Breast epithelium (tissue), 4 donors: ENCODE results near the gene SLC17A3. TPM values are rescaled to one million over a fixed set of nuclear protein-coding genes. Genes with fewer than 3 reads are reported as not detected.

Experiments
- DNase-seq, 2 donors: peaks; one replicate each; pipeline ENCODE4 v3.0.0-alpha.2; 2019; ENCODE audit warnings: low spot score in 2 of 2
- H3K27ac ChIP-seq, 2 donors: fragments of 200-600 bp; sonication (generic) in 1 of 2; one replicate each; pipeline ENCODE4 v1.5.1; 2016 to 2019; ENCODE audit warnings: mild to moderate bottlenecking in 1 of 2
- H3K27me3 ChIP-seq, 2 donors: fragments of 200-600 bp; sonication (generic) in 1 of 2; one replicate each; pipeline versions ENCODE4 v1.5.1 to v1.6.0; 2017 to 2019; ENCODE audit warnings: control low read depth in 1 of 2, mild to moderate bottlenecking in 1 of 2
- H3K36me3 ChIP-seq: fragments of 200-600 bp; one replicate; pipeline ENCODE4 v1.5.1; 2019
- H3K4me1 ChIP-seq, 2 donors: fragments of 200-600 bp; sonication (generic); one replicate each; pipeline ENCODE4 v1.5.1; 2016 to 2019; ENCODE audit warnings: control low read depth in 1 of 2
- H3K4me3 ChIP-seq, 3 donors: fragments of 200-600 bp; sonication (generic); 1 replicate in 2 of 3; 2 replicates in 1 of 3; pipeline ENCODE4 v1.5.1; 2016 to 2019; ENCODE audit warnings: mild to moderate bottlenecking in 3 of 3, moderate library complexity in 2 of 3
- H3K9me3 ChIP-seq, 2 donors: fragments of 200-600 bp; sonication (generic) in 1 of 2; one replicate each; pipeline ENCODE4 v1.5.1; 2016 to 2019; ENCODE audit warnings: control low read depth in 1 of 2
- POLR2A ChIP-seq: fragments of 450-650 bp; IDR thresholded peaks from one replicate; pipeline ENCODE4 v1.6.1; 2016; ENCODE audit warnings: antibody characterized with exemption, mild to moderate bottlenecking, moderate library complexity
- POLR2AphosphoS5 ChIP-seq, 3 donors: sonication (generic); formaldehyde crosslinking; IDR thresholded peaks; one replicate each; pipeline ENCODE4 v1.6.1; 2017; ENCODE audit warnings: antibody characterized with exemption in 3 of 3
- intact Hi-C: fragments of 100-400 bp; cut with DNase I; formaldehyde crosslinking; loops from one replicate; pipeline ENCODE4 v1.15.1; 2023; ENCODE audit warnings: low total_unique reads
- total RNA-seq, 3 donors: library from RNA; depleted of rRNA; stranded (reverse); fragments of >200 nt; gene quantifications; one replicate each; pipeline ENCODE4 v1.1.0, GENCODE V29; 2016
- TF ChIP-seq, protein P1 (sequence below), 3 donors: fragments of 450-650 bp; IDR thresholded peaks; one replicate each; pipeline ENCODE4 v1.5.1; 2016 to 2017; ENCODE audit warnings: antibody characterized with exemption in 3 of 3, mild to moderate bottlenecking in 3 of 3, moderate library complexity in 3 of 3

SLC17A3 gene
- total RNA-seq, 3 donors from 2014 or later, result not detected

DNA sequence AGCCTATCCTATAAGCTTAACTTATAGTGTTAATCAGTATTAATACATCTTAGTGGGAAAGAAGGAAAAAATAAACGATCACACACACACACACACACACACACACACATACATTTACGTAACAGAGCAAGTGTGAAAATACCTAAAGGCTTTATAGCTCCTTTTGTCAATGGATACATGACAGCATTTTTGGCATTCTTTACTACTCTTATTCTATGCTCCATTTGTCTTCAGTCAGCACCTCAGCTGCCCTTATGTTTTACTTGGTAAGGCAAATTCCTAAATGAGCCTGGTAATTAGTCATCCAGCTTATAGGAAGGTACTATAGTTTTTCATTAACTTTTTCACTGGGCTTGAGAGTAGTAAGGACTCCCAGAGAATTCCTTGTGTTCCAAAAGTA is 25.1 kb upstream of the SLC17A3 start:
- Histone ChIP-seq H3K27me3 (no peaks in the 10 kb centered on the region), H3K4me3 (no peak overlapping the region), H3K4me1 (no peaks in the 10 kb centered on the region), H3K27ac (no peak overlapping the region), H3K36me3 (no peaks in the 10 kb centered on the region), H3K9me3 (no peaks in the 10 kb centered on the region)
- intact Hi-C loops, result no loop called here
- TF ChIP-seq, protein P1, sequence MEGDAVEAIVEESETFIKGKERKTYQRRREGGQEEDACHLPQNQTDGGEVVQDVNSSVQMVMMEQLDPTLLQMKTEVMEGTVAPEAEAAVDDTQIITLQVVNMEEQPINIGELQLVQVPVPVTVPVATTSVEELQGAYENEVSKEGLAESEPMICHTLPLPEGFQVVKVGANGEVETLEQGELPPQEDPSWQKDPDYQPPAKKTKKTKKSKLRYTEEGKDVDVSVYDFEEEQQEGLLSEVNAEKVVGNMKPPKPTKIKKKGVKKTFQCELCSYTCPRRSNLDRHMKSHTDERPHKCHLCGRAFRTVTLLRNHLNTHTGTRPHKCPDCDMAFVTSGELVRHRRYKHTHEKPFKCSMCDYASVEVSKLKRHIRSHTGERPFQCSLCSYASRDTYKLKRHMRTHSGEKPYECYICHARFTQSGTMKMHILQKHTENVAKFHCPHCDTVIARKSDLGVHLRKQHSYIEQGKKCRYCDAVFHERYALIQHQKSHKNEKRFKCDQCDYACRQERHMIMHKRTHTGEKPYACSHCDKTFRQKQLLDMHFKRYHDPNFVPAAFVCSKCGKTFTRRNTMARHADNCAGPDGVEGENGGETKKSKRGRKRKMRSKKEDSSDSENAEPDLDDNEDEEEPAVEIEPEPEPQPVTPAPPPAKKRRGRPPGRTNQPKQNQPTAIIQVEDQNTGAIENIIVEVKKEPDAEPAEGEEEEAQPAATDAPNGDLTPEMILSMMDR (IDR thresholded peaks at IDR 0.05), result no peak
- TF ChIP-seq POLR2A, result no peak
- TF ChIP-seq POLR2AphosphoS5 (IDR thresholded peaks at IDR 0.05), result no peak
- DNase-seq, result no peak

DNA sequence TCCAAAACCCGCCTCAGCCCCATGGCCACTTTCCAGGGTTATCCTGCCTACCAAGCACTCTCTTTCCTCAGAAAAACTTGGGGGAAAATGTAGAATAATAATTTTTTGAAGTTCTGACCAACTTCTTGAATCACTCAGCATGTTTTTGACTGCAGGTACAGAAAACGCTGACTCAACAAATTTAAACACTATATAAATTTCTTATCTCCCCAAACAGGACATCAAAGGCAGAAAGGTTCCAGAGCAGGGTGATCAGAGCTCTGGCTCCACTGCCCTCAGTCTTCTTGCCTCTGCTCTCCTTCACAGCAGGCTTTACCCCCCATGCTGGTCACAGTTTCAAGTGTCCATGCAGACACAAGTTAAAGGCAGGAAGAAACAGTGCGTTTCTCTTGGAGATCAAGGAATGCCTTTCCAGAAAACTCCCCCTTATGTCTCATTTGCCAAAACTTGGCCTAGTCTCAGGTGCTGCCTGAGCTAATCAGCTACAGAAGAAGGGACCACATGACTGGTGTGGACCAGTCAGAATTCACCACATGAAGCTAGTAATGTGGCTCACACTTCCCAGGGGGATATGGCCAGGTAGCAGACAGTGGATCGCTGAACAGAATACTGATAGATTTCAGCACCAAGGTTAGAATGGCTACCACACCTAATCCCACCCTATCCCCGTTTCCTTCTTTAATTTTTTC is 24.4 kb upstream of the SLC17A3 start:
- Histone ChIP-seq H3K27ac (no peak overlapping the region), H3K9me3 (no peaks in the 10 kb centered on the region), H3K4me3 (no peak overlapping the region), H3K27me3 (no peaks in the 10 kb centered on the region), H3K36me3 (no peaks in the 10 kb centered on the region), H3K4me1 (no peaks in the 10 kb centered on the region)
- TF ChIP-seq, protein P1 (IDR thresholded peaks at IDR 0.05), result no peak
- TF ChIP-seq POLR2A (no peak), POLR2AphosphoS5 (IDR thresholded peaks at IDR 0.05) (no peak)
- DNase-seq, result no peak
- intact Hi-C loops, result no loop called here

DNA sequence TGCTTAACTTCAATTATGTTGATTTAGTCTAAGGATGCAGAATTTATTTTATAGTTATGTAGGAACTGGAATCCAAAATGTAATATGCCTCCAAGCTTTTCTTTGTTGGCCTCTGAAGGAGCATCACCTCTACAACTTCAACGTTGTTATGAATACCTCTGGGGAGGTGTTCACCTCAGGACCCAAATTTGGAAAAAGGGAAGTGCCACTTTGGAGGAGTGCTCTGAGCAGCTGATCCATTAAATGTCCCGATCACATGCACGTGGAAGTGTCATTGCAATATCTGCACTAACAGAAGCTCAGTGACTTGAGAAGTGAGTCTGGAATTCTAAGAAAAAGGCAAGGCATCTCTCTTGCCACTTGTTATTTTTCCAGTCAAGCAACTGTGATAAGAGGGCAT is 22.2 kb upstream of the SLC17A3 start:
- intact Hi-C loops, result no loop called here
- no peaks in the 10 kb centered on the region for H3K9me3 ChIP-seq
- H3K36me3 ChIP-seq, result no peaks in the 10 kb centered on the region
- DNase-seq, result no peak
- no peak overlapping the region for H3K4me3 ChIP-seq
- no peaks in the 10 kb centered on the region for H3K27me3 ChIP-seq
- no peak overlapping the region for H3K27ac ChIP-seq
- H3K4me1 ChIP-seq, result no peaks in the 10 kb centered on the region
- TF ChIP-seq, protein P1 (IDR thresholded peaks at IDR 0.05), result no peak
- TF ChIP-seq POLR2A (no peak), POLR2AphosphoS5 (IDR thresholded peaks at IDR 0.05) (no peak)

DNA sequence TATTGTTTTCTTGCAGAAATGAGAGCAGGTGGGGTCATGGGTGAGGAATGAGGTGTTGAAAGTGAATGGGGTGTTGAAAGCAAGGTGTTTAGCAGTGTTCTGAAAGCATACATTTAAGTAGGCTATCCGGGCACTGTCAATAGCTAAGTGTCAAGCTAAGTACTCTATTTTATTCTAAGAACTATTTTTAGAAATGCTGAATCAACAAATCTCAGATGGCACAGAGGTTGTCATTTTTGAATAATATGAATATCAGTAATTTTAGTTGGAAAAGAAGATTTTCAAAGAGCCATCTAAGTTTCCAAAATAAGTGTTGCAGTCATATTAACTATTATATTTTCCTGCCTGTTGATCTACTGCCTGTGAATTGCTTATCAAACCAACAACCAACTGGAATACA is 21.7 kb upstream of the SLC17A3 start:
- H3K9me3 ChIP-seq, result no peaks in the 10 kb centered on the region
- TF ChIP-seq POLR2A (no peak), POLR2AphosphoS5 (IDR thresholded peaks at IDR 0.05) (no peak)
- TF ChIP-seq, protein P1 (IDR thresholded peaks at IDR 0.05), result no peak
- H3K27me3 ChIP-seq, result no peaks in the 10 kb centered on the region
- H3K36me3 ChIP-seq, result no peaks in the 10 kb centered on the region
- intact Hi-C loops, result no loop called here
- DNase-seq, result no peak
- H3K27ac ChIP-seq, result no peak overlapping the region
- H3K4me1 ChIP-seq, result no peaks in the 10 kb centered on the region
- no peak overlapping the region for H3K4me3 ChIP-seq

DNA sequence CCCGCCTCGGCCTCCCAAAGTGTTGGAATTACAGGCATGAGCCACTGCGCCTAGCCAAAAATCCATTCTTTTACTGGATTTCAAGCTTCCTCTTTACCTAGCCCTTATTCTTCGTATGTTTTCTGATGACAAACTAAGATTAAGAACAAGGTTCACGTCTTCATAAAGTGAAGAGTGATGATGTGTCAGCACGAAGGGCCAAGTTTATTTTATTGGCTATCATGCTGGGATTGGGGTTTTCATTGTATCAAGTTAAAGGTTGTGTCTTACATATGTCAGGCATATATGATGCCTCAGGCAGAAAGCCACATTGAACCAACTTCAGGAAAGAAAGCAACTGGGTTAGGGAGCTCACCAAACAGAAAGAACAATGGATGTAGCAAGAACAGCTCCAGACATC is 19.7 kb upstream of the SLC17A3 start:
- DNase-seq, result no peak
- Histone ChIP-seq H3K4me1 (no peaks in the 10 kb centered on the region), H3K9me3 (no peaks in the 10 kb centered on the region), H3K36me3 (no peaks in the 10 kb centered on the region), H3K4me3 (no peak overlapping the region), H3K27me3 (no peaks in the 10 kb centered on the region), H3K27ac (no peak overlapping the region)
- intact Hi-C loops, result no loop called here
- TF ChIP-seq POLR2AphosphoS5 (IDR thresholded peaks at IDR 0.05) (no peak), POLR2A (no peak)
- TF ChIP-seq, protein P1 (IDR thresholded peaks at IDR 0.05), result no peak
